ENCODE measurements around the gene IL20.

The IL20 gene

GRCh38 chr1:206878456-206878855 lies 13.0 kb downstream of the IL20 start:
- no peak for DNase-seq (ENCODE audit: low read depth)
- TF ChIP-seq, protein P1, sequence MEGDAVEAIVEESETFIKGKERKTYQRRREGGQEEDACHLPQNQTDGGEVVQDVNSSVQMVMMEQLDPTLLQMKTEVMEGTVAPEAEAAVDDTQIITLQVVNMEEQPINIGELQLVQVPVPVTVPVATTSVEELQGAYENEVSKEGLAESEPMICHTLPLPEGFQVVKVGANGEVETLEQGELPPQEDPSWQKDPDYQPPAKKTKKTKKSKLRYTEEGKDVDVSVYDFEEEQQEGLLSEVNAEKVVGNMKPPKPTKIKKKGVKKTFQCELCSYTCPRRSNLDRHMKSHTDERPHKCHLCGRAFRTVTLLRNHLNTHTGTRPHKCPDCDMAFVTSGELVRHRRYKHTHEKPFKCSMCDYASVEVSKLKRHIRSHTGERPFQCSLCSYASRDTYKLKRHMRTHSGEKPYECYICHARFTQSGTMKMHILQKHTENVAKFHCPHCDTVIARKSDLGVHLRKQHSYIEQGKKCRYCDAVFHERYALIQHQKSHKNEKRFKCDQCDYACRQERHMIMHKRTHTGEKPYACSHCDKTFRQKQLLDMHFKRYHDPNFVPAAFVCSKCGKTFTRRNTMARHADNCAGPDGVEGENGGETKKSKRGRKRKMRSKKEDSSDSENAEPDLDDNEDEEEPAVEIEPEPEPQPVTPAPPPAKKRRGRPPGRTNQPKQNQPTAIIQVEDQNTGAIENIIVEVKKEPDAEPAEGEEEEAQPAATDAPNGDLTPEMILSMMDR (IDR thresholded peaks at IDR 0.05; ENCODE audit: control insufficient read depth, insufficient read depth, low read depth, low read length, missing control alignments), result no peak
- no peak overlapping the region for H3K4me3 ChIP-seq (ENCODE audit: control insufficient read depth, low read depth, low read length)

- DNase-seq (ENCODE audit: low read depth), result no peak
- TF ChIP-seq, protein P1 (IDR thresholded peaks at IDR 0.05; ENCODE audit: control insufficient read depth, insufficient read depth, low read depth, low read length, missing control alignments), result no peak
- no peak overlapping the region for H3K4me3 ChIP-seq (ENCODE audit: control insufficient read depth, low read depth, low read length)
Observed at GRCh38 chr1:206880314-206880713, 14.9 kb downstream of the IL20 start.

- DNase-seq (ENCODE audit: low read depth), result no peak
- TF ChIP-seq, protein P1 (IDR thresholded peaks at IDR 0.05; ENCODE audit: control insufficient read depth, insufficient read depth, low read depth, low read length, missing control alignments), result no peak
Observed at GRCh38 chr1:206882555-206882954, 17.1 kb downstream of the IL20 start.

GRCh38 chr1:206883160-206883559 lies 17.7 kb downstream of the IL20 start:
- DNase-seq (ENCODE audit: low read depth), result no peak
- H3K4me3 ChIP-seq (ENCODE audit: control insufficient read depth, low read depth, low read length), result no peak overlapping the region
- TF ChIP-seq, protein P1 (IDR thresholded peaks at IDR 0.05; ENCODE audit: control insufficient read depth, insufficient read depth, low read depth, low read length, missing control alignments), result no peak

More at GRCh38 chr1:206882555-206882954, 17.1 kb downstream of the IL20 start:
- H3K4me3 ChIP-seq (ENCODE audit: control insufficient read depth, low read depth, low read length), result no peak overlapping the region

DNA sequence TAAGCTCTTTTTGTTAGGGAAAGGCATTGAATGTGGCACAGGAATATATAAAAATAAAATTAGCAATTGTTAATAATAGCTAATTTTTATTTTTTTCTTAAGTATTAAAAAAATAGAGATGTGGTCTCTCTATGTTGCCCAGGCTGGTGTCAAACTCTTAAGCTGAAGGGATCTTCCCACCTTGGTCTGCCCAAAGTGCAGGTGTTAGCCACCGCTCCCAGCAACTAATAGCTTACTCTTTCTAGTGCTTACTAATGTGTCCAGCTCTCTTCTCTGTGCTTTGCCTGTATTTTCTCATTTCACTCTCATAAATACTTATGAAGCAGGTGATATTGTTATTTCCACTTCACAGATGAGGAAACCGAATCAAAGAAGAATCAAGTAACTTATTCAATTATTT lies 18.5 kb downstream of the IL20 start:
- DNase-seq (ENCODE audit: low read depth), result no peak
- H3K4me3 ChIP-seq (ENCODE audit: control insufficient read depth, low read depth, low read length), result no peak overlapping the region
- TF ChIP-seq, protein P1 (IDR thresholded peaks at IDR 0.05; ENCODE audit: control insufficient read depth, insufficient read depth, low read depth, low read length, missing control alignments), result no peak

GRCh38 chr1:206885341-206886060 lies 20.1 kb downstream of the IL20 start:
- no peak for DNase-seq (ENCODE audit: low read depth)
- no peak overlapping the region for H3K4me3 ChIP-seq (ENCODE audit: control insufficient read depth, low read depth, low read length)
- TF ChIP-seq, protein P1 (IDR thresholded peaks at IDR 0.05; ENCODE audit: control insufficient read depth, insufficient read depth, low read depth, low read length, missing control alignments), result no peak

Measured in AG09309 (cell line).